Measurements from ENCODE around the gene TRIP10.
"Not testable (repeated sequence)": the region's sequence is repeated elsewhere in the genome, so short reads cannot be mapped to it uniquely, and the experiment has no call there.

TRIP10 gene

GRCh38 chr19:6737873-6738786, 1.4 kb upstream of the TRIP10 start:
- in situ Hi-C loops (cut with MboI; ENCODE audit: low pct_unique_long_range_greater_than_20kb, low sequenced_read_pairs): no loop called here
- DNase-seq: peak; percentile 88

- in situ Hi-C loops (cut with MboI; ENCODE audit: low pct_unique_long_range_greater_than_20kb, low sequenced_read_pairs): no loop called here
- no peak for DNase-seq
Measured at GRCh38 chr19:6738787-6739389, 592 bp upstream of the TRIP10 start.

GRCh38 chr19:6739883-6740588, 556 bp downstream of the TRIP10 start:
- in situ Hi-C loops (cut with MboI; ENCODE audit: low pct_unique_long_range_greater_than_20kb, low sequenced_read_pairs): no loop called here
- DNase-seq: peak; percentile 41

GRCh38 chr19:6740589-6741343, 1.3 kb downstream of the TRIP10 start:
- no peak for DNase-seq
- in situ Hi-C loops (cut with MboI; ENCODE audit: low pct_unique_long_range_greater_than_20kb, low sequenced_read_pairs): no loop called here

- DNase-seq: no peak
- in situ Hi-C loops (cut with MboI; ENCODE audit: low pct_unique_long_range_greater_than_20kb, low sequenced_read_pairs): no loop called here
Measured at GRCh38 chr19:6743066-6743465, 3.6 kb downstream of the TRIP10 start.

- DNase-seq: no peak
- in situ Hi-C loops (cut with MboI; ENCODE audit: low pct_unique_long_range_greater_than_20kb, low sequenced_read_pairs): no loop called here
Measured at GRCh38 chr19:6743714-6744380, 4.4 kb downstream of the TRIP10 start.

GRCh38 chr19:6744381-6745301, 5.2 kb downstream of the TRIP10 start:
- no peak for DNase-seq
- in situ Hi-C loops (cut with MboI; ENCODE audit: low pct_unique_long_range_greater_than_20kb, low sequenced_read_pairs): no loop called here

GRCh38 chr19:6745965-6746364, 6.5 kb downstream of the TRIP10 start:
- DNase-seq: no peak
- in situ Hi-C loops (cut with MboI; ENCODE audit: low pct_unique_long_range_greater_than_20kb, low sequenced_read_pairs): no loop called here

GRCh38 chr19:6748543-6748942, 9.1 kb downstream of the TRIP10 start:
- in situ Hi-C loops (cut with MboI; ENCODE audit: low pct_unique_long_range_greater_than_20kb, low sequenced_read_pairs); DNase-seq: not testable (repeated sequence)

- in situ Hi-C loops (cut with MboI; ENCODE audit: low pct_unique_long_range_greater_than_20kb, low sequenced_read_pairs): no loop called here
- DNase-seq: no peak
Measured at GRCh38 chr19:6750062-6750461, 10.6 kb downstream of the TRIP10 start.

- in situ Hi-C loops (cut with MboI; ENCODE audit: low pct_unique_long_range_greater_than_20kb, low sequenced_read_pairs): no loop called here
- no peak for DNase-seq
Measured at GRCh38 chr19:6751189-6751588, 11.7 kb downstream of the TRIP10 start.

GRCh38 chr19:6752256-6753177, 13.0 kb downstream of the TRIP10 start:
- no peak for DNase-seq
- in situ Hi-C loops (cut with MboI; ENCODE audit: low pct_unique_long_range_greater_than_20kb, low sequenced_read_pairs): no loop called here

- peak; percentile 94 for DNase-seq
- in situ Hi-C loops (cut with MboI; ENCODE audit: low pct_unique_long_range_greater_than_20kb, low sequenced_read_pairs): no loop called here
Measured at GRCh38 chr19:6753178-6754031, 13.9 kb downstream of the TRIP10 start.

GRCh38 chr19:6754136-6754535, 14.7 kb downstream of the TRIP10 start:
- DNase-seq: no peak
- in situ Hi-C loops (cut with MboI; ENCODE audit: low pct_unique_long_range_greater_than_20kb, low sequenced_read_pairs): no loop called here

GRCh38 chr19:6754653-6755463, 15.4 kb downstream of the TRIP10 start:
- no peak for DNase-seq
- in situ Hi-C loops (cut with MboI; ENCODE audit: low pct_unique_long_range_greater_than_20kb, low sequenced_read_pairs): no loop called here

All from KBM-7 (cell line).